Measurements from ENCODE around the gene HOXB4. TPM values are rescaled to one million over a fixed set of nuclear protein-coding genes. Genes with fewer than 3 reads are reported as not detected.

HOXB4 gene
- total RNA-seq, 1 experiment from 2014 or later = 0.22 TPM

DNA sequence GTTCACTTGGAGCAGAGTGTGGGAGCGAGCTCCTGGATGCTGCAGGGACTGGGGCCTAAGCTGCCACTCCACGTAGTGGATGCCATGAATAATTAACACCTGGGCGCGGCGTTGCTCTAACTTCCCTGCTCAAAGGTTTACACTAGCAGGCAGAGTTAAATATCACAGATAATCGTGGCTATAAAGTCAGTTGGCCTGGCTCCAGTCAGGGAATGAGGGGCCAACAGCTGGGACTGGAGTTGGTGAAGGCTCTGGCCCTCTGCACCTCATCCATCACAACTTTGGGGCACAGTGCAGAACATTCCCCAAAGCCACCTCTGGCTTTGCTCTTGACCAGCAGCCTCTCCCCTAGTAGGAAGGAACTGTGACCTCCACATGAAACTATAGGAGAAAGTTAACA is 10.9 kb downstream of the HOXB4 start:
- no TSS peak for BruUV-seq (replicated peaks)
- CTCF ChIA-PET = no interaction called here
- intact Hi-C loops (cut with micrococcal nuclease) = no loop called here
- POLR2A ChIA-PET (ENCODE audit: unreplicated experiment) = interaction anchor here (0.6 kb wide), 1 partner anchor 10 kb away, joined by 4 read pairs; no protein-coding TSS in a partner anchor
- Histone ChIP-seq H3F3A (ENCODE audit: low read length, unreplicated experiment) (no peaks in the 10 kb centered on the region), H3K36me3 (ENCODE audit: low read depth, low read length) (no peaks in the 10 kb centered on the region), H3K79me2 (ENCODE audit: low read length) (no peaks in the 10 kb centered on the region), H3K4me3 (ENCODE audit: low read length) (no peak overlapping the region), H3K9me3 (ENCODE audit: low read length) (no peaks in the 10 kb centered on the region), H2AFZ (ENCODE audit: low read length) (no peak overlapping the region), H3K9me2 (replicated peaks; ENCODE audit: low read length) (no peaks in the 10 kb centered on the region), H3K4me1 (ENCODE audit: insufficient read depth, low read length) (no peaks in the 10 kb centered on the region), H3K9ac (ENCODE audit: low read length) (no peak overlapping the region), H3K4me2 (ENCODE audit: low read length) (no peak overlapping the region), H3K27ac (ENCODE audit: low read length) (no peak overlapping the region), H4K20me1 (ENCODE audit: low read length) (no peaks in the 10 kb centered on the region), H3K27me3 (ENCODE audit: low read length) (no peaks in the 10 kb centered on the region)
- DNase-seq (no peak), ATAC-seq (no peak)
- TF ChIP-seq EZH2 (IDR thresholded peaks at IDR 0.05; ENCODE audit: low read length, unreplicated experiment) (no peak), EZH2phosphoT487 (IDR thresholded peaks at IDR 0.05; ENCODE audit: borderline replicate concordance, low read length) (no peak)
- TF ChIP-seq, protein P1, sequence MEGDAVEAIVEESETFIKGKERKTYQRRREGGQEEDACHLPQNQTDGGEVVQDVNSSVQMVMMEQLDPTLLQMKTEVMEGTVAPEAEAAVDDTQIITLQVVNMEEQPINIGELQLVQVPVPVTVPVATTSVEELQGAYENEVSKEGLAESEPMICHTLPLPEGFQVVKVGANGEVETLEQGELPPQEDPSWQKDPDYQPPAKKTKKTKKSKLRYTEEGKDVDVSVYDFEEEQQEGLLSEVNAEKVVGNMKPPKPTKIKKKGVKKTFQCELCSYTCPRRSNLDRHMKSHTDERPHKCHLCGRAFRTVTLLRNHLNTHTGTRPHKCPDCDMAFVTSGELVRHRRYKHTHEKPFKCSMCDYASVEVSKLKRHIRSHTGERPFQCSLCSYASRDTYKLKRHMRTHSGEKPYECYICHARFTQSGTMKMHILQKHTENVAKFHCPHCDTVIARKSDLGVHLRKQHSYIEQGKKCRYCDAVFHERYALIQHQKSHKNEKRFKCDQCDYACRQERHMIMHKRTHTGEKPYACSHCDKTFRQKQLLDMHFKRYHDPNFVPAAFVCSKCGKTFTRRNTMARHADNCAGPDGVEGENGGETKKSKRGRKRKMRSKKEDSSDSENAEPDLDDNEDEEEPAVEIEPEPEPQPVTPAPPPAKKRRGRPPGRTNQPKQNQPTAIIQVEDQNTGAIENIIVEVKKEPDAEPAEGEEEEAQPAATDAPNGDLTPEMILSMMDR (conservative IDR thresholded peaks at IDR 0.05; ENCODE audit: low read depth, low read length) = no peak

DNA sequence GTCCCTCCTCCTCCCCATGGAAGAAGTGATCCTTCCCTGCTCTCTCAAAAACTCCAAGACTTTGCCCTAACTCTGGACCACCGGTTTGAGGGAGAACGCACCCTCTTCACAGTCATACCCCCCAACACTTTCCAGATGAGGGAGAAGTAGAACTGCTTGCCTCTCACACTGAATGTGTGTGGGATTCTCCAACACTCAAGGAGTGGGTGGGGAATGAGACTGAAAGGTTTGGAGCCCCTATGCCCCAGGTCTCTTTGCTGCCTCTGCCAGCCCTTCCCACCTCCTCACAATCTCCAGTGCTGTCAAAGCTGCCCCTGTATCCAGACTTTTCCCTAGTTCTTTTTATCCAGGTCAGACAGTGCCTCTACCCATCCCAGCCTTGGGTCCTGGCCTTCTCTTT is 11.4 kb downstream of the HOXB4 start:
- H3F3A ChIP-seq (ENCODE audit: low read length, unreplicated experiment) = no peaks in the 10 kb centered on the region
- no peak overlapping the region for H3K9ac ChIP-seq (ENCODE audit: low read length)
- no peaks in the 10 kb centered on the region for H3K4me1 ChIP-seq (ENCODE audit: insufficient read depth, low read length)
- BruUV-seq (replicated peaks) = no TSS peak
- H2AFZ ChIP-seq (ENCODE audit: low read length) = no peak overlapping the region
- POLR2A ChIA-PET (ENCODE audit: unreplicated experiment) = interaction anchor here (0.6 kb wide), 1 partner anchor 9 kb away, joined by 4 read pairs; no protein-coding TSS in a partner anchor
- H4K20me1 ChIP-seq (ENCODE audit: low read length) = no peaks in the 10 kb centered on the region
- H3K27me3 ChIP-seq (ENCODE audit: low read length) = no peaks in the 10 kb centered on the region
- H3K4me2 ChIP-seq (ENCODE audit: low read length) = no peak overlapping the region
- no peaks in the 10 kb centered on the region for H3K9me2 ChIP-seq (replicated peaks; ENCODE audit: low read length)
- H3K27ac ChIP-seq (ENCODE audit: low read length) = no peak overlapping the region
- CTCF ChIA-PET = interaction anchor here (0.6 kb wide), 1 partner anchor 11 kb away, joined by 3 read pairs; no protein-coding TSS in a partner anchor
- H3K79me2 ChIP-seq (ENCODE audit: low read length) = no peaks in the 10 kb centered on the region
- no peak overlapping the region for H3K4me3 ChIP-seq (ENCODE audit: low read length)
- ATAC-seq (no peak), DNase-seq (no peak)
- no peaks in the 10 kb centered on the region for H3K36me3 ChIP-seq (ENCODE audit: low read depth, low read length)
- intact Hi-C loops (cut with micrococcal nuclease) = no loop called here
- TF ChIP-seq EZH2phosphoT487 (IDR thresholded peaks at IDR 0.05; ENCODE audit: borderline replicate concordance, low read length) = no peak
- no peak for TF ChIP-seq EZH2 (IDR thresholded peaks at IDR 0.05; ENCODE audit: low read length, unreplicated experiment)
- TF ChIP-seq, protein P1 (conservative IDR thresholded peaks at IDR 0.05; ENCODE audit: low read depth, low read length) = no peak
- H3K9me3 ChIP-seq (ENCODE audit: low read length) = no peaks in the 10 kb centered on the region

DNA sequence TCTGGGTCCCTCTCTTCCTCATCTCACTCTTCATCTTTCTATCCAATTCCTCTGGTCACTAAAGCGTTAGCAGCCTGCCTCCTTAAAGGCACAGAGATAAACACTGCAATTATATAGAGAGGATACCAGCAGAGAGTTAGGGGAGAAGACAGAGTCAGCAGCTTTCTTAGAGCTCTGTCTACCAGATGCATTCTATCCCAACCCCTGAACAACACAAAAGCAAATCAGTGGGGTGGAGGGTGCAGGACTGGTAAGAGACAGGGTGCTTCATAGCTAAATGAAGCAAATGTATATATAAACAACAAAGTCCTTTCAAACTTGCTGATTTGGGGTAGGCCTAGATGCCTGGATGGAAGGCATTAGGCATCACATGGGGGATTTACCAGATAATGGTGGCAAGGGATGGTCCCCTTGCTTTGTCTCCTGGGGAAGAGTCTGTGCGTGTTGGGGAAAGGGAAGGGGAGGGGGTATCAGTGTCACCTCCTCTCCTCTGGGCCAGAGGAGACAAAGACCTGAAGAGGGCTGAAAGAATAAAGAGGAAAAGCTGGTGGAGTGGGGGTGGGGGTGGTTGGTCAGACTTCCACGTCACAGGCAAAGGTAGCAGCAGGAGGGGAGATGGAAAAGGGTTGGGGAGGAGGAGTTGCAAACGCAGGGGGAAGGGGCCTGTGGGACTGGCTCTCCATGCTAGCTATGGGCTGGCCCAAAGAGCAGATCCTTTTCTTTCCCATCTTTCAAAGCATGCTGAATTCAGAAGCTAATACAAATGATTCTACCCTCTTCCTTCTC is 12.0 kb downstream of the HOXB4 start:
- H3K9me2 ChIP-seq (replicated peaks; ENCODE audit: low read length) = no peaks in the 10 kb centered on the region
- H3K9me3 ChIP-seq (ENCODE audit: low read length) = no peaks in the 10 kb centered on the region
- H2AFZ ChIP-seq (ENCODE audit: low read length) = no peak overlapping the region
- no peaks in the 10 kb centered on the region for H3F3A ChIP-seq (ENCODE audit: low read length, unreplicated experiment)
- H3K4me2 ChIP-seq (ENCODE audit: low read length) = no peak overlapping the region
- H3K9ac ChIP-seq (ENCODE audit: low read length) = no peak overlapping the region
- intact Hi-C loops (cut with micrococcal nuclease) = no loop called here
- no peak overlapping the region for H3K27ac ChIP-seq (ENCODE audit: low read length)
- POLR2A ChIA-PET (ENCODE audit: unreplicated experiment) = no interaction called here
- H3K79me2 ChIP-seq (ENCODE audit: low read length) = no peaks in the 10 kb centered on the region
- no peak overlapping the region for H3K4me3 ChIP-seq (ENCODE audit: low read length)
- no peaks in the 10 kb centered on the region for H4K20me1 ChIP-seq (ENCODE audit: low read length)
- CTCF ChIA-PET = interaction anchor here (0.6 kb wide), 1 partner anchor 11 kb away, joined by 3 read pairs; no protein-coding TSS in a partner anchor
- BruUV-seq (replicated peaks) = no TSS peak
- ATAC-seq (no peak), DNase-seq (no peak)
- TF ChIP-seq EZH2phosphoT487 (IDR thresholded peaks at IDR 0.05; ENCODE audit: borderline replicate concordance, low read length) = no peak
- TF ChIP-seq, protein P1 (conservative IDR thresholded peaks at IDR 0.05; ENCODE audit: low read depth, low read length) = no peak
- TF ChIP-seq EZH2 (IDR thresholded peaks at IDR 0.05; ENCODE audit: low read length, unreplicated experiment) = no peak
- H3K4me1 ChIP-seq (ENCODE audit: insufficient read depth, low read length) = no peaks in the 10 kb centered on the region
- H3K36me3 ChIP-seq (ENCODE audit: low read depth, low read length) = no peaks in the 10 kb centered on the region
- H3K27me3 ChIP-seq (ENCODE audit: low read length) = no peaks in the 10 kb centered on the region

All from PC-3 (cell line).